Fibroblast of the conjunctiva (primary cell): ENCODE measurements around the gene AGPAT3.
"Not testable (repeated sequence)": the region's sequence is repeated elsewhere in the genome, so short reads cannot be mapped to it uniquely, and the experiment has no call there.

ENCODE experiments used
- DNase-seq: peaks from one replicate; pipeline ENCODE4 v3.0.0-alpha.2; 2010; ENCODE audit warnings: low read depth

Gene AGPAT3, protein sequence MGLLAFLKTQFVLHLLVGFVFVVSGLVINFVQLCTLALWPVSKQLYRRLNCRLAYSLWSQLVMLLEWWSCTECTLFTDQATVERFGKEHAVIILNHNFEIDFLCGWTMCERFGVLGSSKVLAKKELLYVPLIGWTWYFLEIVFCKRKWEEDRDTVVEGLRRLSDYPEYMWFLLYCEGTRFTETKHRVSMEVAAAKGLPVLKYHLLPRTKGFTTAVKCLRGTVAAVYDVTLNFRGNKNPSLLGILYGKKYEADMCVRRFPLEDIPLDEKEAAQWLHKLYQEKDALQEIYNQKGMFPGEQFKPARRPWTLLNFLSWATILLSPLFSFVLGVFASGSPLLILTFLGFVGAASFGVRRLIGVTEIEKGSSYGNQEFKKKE

DNA sequence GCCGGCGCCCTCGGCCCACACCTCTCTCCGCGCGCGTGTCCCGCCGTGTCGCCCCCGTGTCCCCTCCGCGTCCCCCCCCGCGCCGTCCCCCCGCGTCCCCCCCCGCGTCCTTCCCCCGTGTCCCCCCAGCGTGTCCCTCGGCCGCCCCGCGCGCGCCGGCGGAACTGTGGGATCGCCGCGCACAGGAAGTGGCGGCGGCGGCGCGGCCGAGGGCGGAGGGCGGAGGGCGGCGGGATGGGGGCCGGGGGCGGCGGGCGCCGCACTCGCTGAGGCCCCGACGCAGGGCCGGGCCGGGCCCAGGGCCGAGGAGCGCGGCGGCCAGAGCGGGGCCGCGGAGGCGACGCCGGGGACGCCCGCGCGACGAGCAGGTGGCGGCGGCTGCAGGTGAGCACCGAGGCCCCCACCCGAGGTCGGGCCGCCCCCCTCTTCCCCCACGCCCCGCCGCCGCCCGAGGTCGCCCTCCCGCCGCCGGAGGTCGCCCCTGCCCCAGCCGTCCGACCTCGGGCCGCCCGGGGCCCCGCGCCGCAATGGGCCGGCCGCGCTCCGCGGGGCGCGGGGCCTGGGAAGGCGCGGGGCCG is at the start of gene AGPAT3:
Gene AGPAT3 (plus strand): TSS at position 262 of the 578 bp plus-strand sequence. CDS start 94,459 bp downstream, outside the sequence.
- DNase-seq: no peak

DNA sequence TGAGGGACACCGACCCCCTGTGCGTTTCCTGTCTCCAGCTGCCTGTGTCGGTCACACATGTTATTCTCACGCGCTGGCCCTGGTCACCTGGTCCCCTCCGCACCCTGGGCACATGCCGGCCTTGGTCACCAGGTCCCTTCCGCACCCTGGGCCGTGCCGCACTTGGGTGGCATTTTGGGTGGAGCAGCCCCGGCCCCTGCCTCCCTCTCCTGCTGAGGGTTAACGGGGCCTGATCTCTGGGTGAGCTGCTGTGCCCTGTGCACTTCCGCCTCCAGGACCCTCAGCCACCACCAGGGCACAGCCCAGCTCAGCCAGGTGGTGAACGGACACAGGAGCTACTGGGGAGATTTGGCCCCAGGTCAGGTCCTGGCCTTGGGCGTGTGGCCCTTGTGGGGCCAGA is 49.0 kb upstream of the AGPAT3 start:
- DNase-seq: no peak

DNA sequence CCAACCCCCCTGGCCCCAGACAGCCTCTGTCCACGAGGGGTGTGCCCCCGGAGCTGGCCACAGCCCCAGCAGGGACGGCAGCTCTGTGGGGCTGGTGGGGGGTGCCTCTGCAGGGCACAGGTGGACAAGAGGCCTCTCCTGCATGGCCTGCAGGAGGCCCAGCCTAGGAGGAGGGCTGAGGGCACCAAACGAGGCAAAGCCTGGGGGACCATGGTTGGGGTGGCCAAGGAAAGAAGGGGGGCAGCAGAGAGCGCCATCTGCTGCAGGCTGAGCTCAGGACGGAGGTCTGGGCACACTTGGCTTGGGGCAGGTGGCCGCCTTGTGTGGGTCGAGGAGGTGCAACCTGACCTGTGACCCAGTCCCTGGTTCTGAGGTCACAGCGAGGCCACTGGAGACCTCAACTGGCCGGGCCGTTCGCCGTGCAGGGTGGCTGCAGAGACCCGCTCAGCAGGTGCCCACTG is 48.4 kb upstream of the AGPAT3 start:
- no peak for DNase-seq

GRCh38 chr21:43817157-43818086 is 47.6 kb upstream of the AGPAT3 start:
- no peak for DNase-seq

GRCh38 chr21:43818685-43819084 is 46.3 kb upstream of the AGPAT3 start:
- no peak for DNase-seq

GRCh38 chr21:43819511-43820405 is 45.3 kb upstream of the AGPAT3 start:
- DNase-seq: no peak

- DNase-seq: no peak
Observed at GRCh38 chr21:43820466-43820865, 44.6 kb upstream of the AGPAT3 start.

GRCh38 chr21:43822166-43822565 is 42.9 kb upstream of the AGPAT3 start:
- not testable (repeated sequence) for DNase-seq

- DNase-seq: not testable (repeated sequence)
Observed at GRCh38 chr21:43822741-43823140, 42.3 kb upstream of the AGPAT3 start.

GRCh38 chr21:43824333-43825241 is 40.4 kb upstream of the AGPAT3 start:
- peak; percentile 17 for DNase-seq

GRCh38 chr21:43825242-43825935 is 39.6 kb upstream of the AGPAT3 start:
- DNase-seq: no peak

GRCh38 chr21:43825936-43826622 is 38.9 kb upstream of the AGPAT3 start:
- DNase-seq: no peak

DNA sequence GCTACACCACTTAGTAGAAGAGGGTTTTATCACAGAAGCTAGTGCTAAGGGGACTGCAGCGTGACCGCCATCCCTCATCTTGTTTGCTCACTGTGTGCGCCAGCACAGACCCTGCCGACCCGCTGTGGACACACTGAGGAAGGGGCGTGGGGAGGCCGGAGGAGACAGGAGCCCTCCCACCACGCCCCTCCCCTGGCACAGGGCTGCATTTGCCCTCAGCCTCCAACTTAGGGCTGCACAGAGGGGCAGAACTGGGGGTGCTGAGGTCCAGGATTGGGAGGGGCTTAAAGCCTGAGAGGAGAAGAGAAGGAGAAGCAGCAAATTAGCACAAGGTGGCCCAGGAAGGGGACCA is 38.4 kb upstream of the AGPAT3 start:
- no peak for DNase-seq

GRCh38 chr21:43827015-43827611 is 37.9 kb upstream of the AGPAT3 start:
- DNase-seq: peak; percentile 9

GRCh38 chr21:43829161-43829560 is 35.9 kb upstream of the AGPAT3 start:
- no peak for DNase-seq

GRCh38 chr21:43829575-43830119 is 35.4 kb upstream of the AGPAT3 start:
- DNase-seq: no peak

DNA sequence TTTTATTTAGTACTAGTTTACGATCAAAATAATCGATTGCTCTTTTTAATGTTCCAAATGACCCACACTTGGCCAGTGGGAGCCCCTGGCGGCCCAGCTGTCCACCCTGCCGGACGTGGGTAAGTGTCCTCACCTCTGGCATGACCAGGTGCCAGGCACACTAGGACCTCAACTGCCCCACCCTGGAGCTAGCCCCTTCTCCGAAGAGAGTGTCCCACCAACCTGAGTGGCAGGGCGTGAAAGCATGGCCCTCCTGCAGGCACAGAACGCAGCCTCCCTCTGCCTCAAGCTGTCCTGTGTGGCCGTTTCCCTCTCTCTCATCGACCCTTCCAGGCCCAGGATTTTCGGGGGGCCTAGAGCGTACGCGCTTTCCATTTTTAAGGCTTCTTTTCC is 32.9 kb upstream of the AGPAT3 start:
- no peak for DNase-seq

- DNase-seq: no peak
Observed at GRCh38 chr21:43832648-43833047, 32.4 kb upstream of the AGPAT3 start.
